Measurements from ENCODE around the gene CHPT1.
"Not testable (repeated sequence)": the region's sequence is repeated elsewhere in the genome, so short reads cannot be mapped to it uniquely, and the experiment has no call there.

CHPT1 gene

GRCh38 chr12:101697197-101697929 is at the start of gene CHPT1:
Gene CHPT1 (plus strand): TSS chr12:101697640. CDS start chr12:101697862, 222 bp downstream.
- Mint-ChIP-seq H3K4me3 (peak within 1 kb of the TSS; percentile 86), H3K9me3 (no peaks in the 10 kb centered on the region), H3K4me1 (ENCODE audit: low read depth) (peaks cover 45% of the 10 kb centered on the region)

GRCh38 chr12:101647711-101648110 is 49.7 kb upstream of the CHPT1 start:
- Mint-ChIP-seq H3K27ac (no peak overlapping the region), H3K4me3 (no peak overlapping the region), H3K4me1 (ENCODE audit: low read depth) (peaks cover 3% of the 10 kb centered on the region), H3K36me3 (ENCODE audit: low read depth) (no peaks in the 10 kb centered on the region), H3K9me3 (no peaks in the 10 kb centered on the region), H3K27me3 (peaks cover 33% of the 10 kb centered on the region)
- DNase-seq, result no peak

More at GRCh38 chr12:101697197-101697929, at the start of gene CHPT1:
- H3K36me3 Mint-ChIP-seq (ENCODE audit: low read depth), result peaks cover 9% of the 10 kb centered on the region
- H3K27ac Mint-ChIP-seq, result peak within 1 kb of the TSS; percentile 87
- peaks cover 3% of the 10 kb centered on the region for H3K27me3 Mint-ChIP-seq
- peak; percentile 79 for DNase-seq

GRCh38 chr12:101648195-101648594 is 49.2 kb upstream of the CHPT1 start:
- H3K27me3 Mint-ChIP-seq, result peaks cover 32% of the 10 kb centered on the region
- DNase-seq, result no peak

GRCh38 chr12:101650346-101651117 is 46.9 kb upstream of the CHPT1 start:
- no peak overlapping the region for H3K4me3 Mint-ChIP-seq
- H3K27me3 Mint-ChIP-seq, result peaks cover 26% of the 10 kb centered on the region
- H3K4me1 Mint-ChIP-seq (ENCODE audit: low read depth), result peaks cover 3% of the 10 kb centered on the region
- no peaks in the 10 kb centered on the region for H3K9me3 Mint-ChIP-seq
- DNase-seq, result no peak
- H3K27ac Mint-ChIP-seq, result no peak overlapping the region
- H3K36me3 Mint-ChIP-seq (ENCODE audit: low read depth), result no peaks in the 10 kb centered on the region

More at GRCh38 chr12:101648195-101648594, 49.2 kb upstream of the CHPT1 start:
- Mint-ChIP-seq H3K9me3 (no peaks in the 10 kb centered on the region), H3K4me1 (ENCODE audit: low read depth) (peaks cover 3% of the 10 kb centered on the region), H3K27ac (no peak overlapping the region), H3K4me3 (no peak overlapping the region), H3K36me3 (ENCODE audit: low read depth) (no peaks in the 10 kb centered on the region)

DNA sequence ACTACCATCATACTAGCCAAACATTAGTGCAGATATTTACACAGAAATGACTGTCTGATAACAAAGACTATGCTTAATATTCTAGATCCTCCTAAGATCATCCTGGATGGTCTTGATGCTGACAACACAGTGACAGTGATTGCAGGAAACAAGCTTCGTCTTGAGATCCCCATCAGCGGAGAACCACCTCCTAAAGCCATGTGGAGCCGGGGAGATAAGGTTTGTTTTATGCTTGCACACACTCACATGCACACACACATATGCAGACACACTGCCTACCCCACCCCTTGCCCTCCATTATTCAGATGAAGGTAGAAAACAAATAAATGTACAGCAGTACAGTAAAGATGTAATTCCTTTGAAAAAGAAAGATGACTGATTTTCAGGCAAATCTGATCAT is 44.4 kb upstream of the CHPT1 start:
- no peak for DNase-seq
- Mint-ChIP-seq H3K4me1 (ENCODE audit: low read depth) (no peaks in the 10 kb centered on the region), H3K36me3 (ENCODE audit: low read depth) (no peaks in the 10 kb centered on the region), H3K4me3 (no peak overlapping the region), H3K9me3 (no peaks in the 10 kb centered on the region), H3K27me3 (peaks cover 26% of the 10 kb centered on the region), H3K27ac (no peak overlapping the region)

GRCh38 chr12:101653503-101653902 is 43.9 kb upstream of the CHPT1 start:
- peaks cover 26% of the 10 kb centered on the region for H3K27me3 Mint-ChIP-seq
- H3K9me3 Mint-ChIP-seq, result no peaks in the 10 kb centered on the region
- DNase-seq, result no peak
- no peak overlapping the region for H3K27ac Mint-ChIP-seq
- no peaks in the 10 kb centered on the region for H3K4me1 Mint-ChIP-seq (ENCODE audit: low read depth)
- no peak overlapping the region for H3K4me3 Mint-ChIP-seq
- H3K36me3 Mint-ChIP-seq (ENCODE audit: low read depth), result no peaks in the 10 kb centered on the region

DNA sequence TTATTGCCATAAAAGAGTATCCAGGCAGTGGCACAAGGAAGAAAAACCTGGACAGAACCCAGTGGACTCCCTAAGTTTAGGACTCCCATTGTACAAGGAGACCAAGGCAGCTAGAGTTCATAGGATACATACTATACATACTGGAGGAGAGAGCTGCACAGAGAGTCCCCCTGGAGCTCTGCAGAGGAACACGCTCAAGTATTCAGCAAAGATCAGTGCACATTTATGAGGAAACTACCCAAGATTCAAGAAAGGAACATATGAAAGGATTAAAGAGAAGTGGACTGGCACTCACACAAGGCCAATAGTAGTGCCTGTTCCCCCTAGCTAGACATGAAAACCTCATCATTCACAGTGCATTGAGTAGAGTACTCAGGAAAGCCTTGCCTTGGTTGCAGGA is 43.0 kb upstream of the CHPT1 start:
- Mint-ChIP-seq H3K27me3 (peaks cover 26% of the 10 kb centered on the region), H3K27ac (no peak overlapping the region), H3K4me1 (ENCODE audit: low read depth) (no peaks in the 10 kb centered on the region), H3K4me3 (no peak overlapping the region), H3K36me3 (ENCODE audit: low read depth) (no peaks in the 10 kb centered on the region), H3K9me3 (no peaks in the 10 kb centered on the region)
- DNase-seq, result no peak

- H3K4me3 Mint-ChIP-seq, result no peak overlapping the region
- peaks cover 6% of the 10 kb centered on the region for H3K9me3 Mint-ChIP-seq
- peaks cover 23% of the 10 kb centered on the region for H3K27me3 Mint-ChIP-seq
- H3K36me3 Mint-ChIP-seq (ENCODE audit: low read depth), result no peaks in the 10 kb centered on the region
- H3K27ac Mint-ChIP-seq, result no peak overlapping the region
- DNase-seq, result no peak
- H3K4me1 Mint-ChIP-seq (ENCODE audit: low read depth), result peaks cover under 1% of the 10 kb centered on the region
Measured at GRCh38 chr12:101655393-101655792, 42.0 kb upstream of the CHPT1 start.

- H3K9me3 Mint-ChIP-seq; H3K4me1 Mint-ChIP-seq (ENCODE audit: low read depth); H3K4me3 Mint-ChIP-seq; DNase-seq; H3K36me3 Mint-ChIP-seq (ENCODE audit: low read depth); H3K27me3 Mint-ChIP-seq; H3K27ac Mint-ChIP-seq: not testable (repeated sequence)
Measured at GRCh38 chr12:101660662-101661061, 36.8 kb upstream of the CHPT1 start.

GRCh38 chr12:101663298-101663697 is 34.1 kb upstream of the CHPT1 start:
- Mint-ChIP-seq H3K4me1 (ENCODE audit: low read depth) (peaks cover 3% of the 10 kb centered on the region), H3K9me3 (peaks cover 6% of the 10 kb centered on the region), H3K27me3 (peaks cover 3% of the 10 kb centered on the region), H3K36me3 (ENCODE audit: low read depth) (no peaks in the 10 kb centered on the region), H3K4me3 (no peak overlapping the region), H3K27ac (no peak overlapping the region)
- DNase-seq, result no peak

DNA sequence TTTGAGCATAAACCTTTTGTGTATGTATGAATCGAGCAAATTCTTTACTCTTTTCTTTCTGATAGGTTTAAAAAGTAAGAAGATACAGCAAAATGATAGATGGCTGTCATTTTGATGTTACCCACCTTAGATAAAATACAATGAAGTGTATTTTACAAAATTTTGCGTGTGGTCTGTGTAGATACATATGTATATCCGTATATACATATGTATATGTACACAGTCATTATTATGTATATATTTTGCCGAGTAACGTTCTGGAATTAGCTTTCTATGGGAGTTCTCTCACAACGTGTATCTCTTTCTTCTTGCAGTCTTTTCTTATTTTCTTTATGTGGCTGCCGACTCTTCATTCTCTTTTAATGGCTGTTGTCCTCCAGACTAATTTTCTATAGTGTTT is 32.4 kb upstream of the CHPT1 start:
- no peak for DNase-seq
- Mint-ChIP-seq H3K27me3 (peaks cover 3% of the 10 kb centered on the region), H3K9me3 (peaks cover 4% of the 10 kb centered on the region), H3K4me3 (no peak overlapping the region), H3K36me3 (ENCODE audit: low read depth) (no peaks in the 10 kb centered on the region), H3K4me1 (ENCODE audit: low read depth) (peaks cover 5% of the 10 kb centered on the region), H3K27ac (no peak overlapping the region)

DNA sequence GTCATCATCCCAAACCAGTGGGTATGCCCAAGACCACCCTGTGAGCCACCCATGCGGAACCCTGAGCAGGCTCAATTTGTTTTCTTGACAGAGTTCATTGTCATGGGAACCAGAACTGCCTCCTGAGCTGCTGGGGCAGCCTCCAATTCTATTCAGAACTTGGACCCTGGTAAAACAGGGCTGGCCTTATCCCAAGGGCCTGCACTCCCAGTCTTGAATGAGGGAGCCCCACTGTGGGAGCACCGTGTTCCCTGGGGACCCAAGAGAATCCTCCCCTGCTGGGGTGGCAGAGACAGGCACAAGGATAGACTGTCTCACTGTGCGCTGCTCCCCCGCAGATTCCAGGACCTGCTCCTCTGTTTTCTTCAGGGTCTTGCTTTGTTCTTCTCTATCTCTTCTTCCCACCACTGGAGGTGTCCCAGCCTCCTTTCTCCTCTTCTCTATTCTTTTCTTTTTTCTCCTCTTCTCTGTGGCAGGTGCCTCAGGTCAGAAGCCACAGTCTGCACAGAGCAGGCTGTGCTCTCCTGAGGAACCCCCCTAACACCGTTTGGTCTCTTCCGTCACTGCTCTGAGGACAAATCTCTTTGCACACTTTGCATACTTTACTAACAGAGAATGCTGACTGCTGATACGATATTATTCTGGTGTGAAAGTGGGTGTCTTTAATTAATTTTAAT is 31.2 kb upstream of the CHPT1 start:
- Mint-ChIP-seq H3K4me3 (no peak overlapping the region), H3K27ac (no peak overlapping the region), H3K36me3 (ENCODE audit: low read depth) (no peaks in the 10 kb centered on the region), H3K4me1 (ENCODE audit: low read depth) (peaks cover 9% of the 10 kb centered on the region), H3K9me3 (no peaks in the 10 kb centered on the region), H3K27me3 (peaks cover 3% of the 10 kb centered on the region)
- DNase-seq, result no peak

GRCh38 chr12:101667591-101667990 is 29.8 kb upstream of the CHPT1 start:
- H3K27ac Mint-ChIP-seq, result no peak overlapping the region
- H3K9me3 Mint-ChIP-seq, result no peaks in the 10 kb centered on the region
- peaks cover 21% of the 10 kb centered on the region for H3K4me1 Mint-ChIP-seq (ENCODE audit: low read depth)
- H3K4me3 Mint-ChIP-seq, result no peak overlapping the region
- H3K36me3 Mint-ChIP-seq (ENCODE audit: low read depth), result no peaks in the 10 kb centered on the region
- no peak for DNase-seq
- peaks cover 3% of the 10 kb centered on the region for H3K27me3 Mint-ChIP-seq

- Mint-ChIP-seq H3K4me3 (no peak overlapping the region), H3K27me3 (peaks cover 3% of the 10 kb centered on the region), H3K4me1 (ENCODE audit: low read depth) (peaks cover 21% of the 10 kb centered on the region), H3K27ac (no peak overlapping the region), H3K36me3 (ENCODE audit: low read depth) (no peaks in the 10 kb centered on the region), H3K9me3 (no peaks in the 10 kb centered on the region)
- no peak for DNase-seq
Measured at GRCh38 chr12:101670007-101670671, 27.3 kb upstream of the CHPT1 start.
